H1 (cell line): ENCODE data around the gene RUVBL1. TPM values are rescaled to one million over a fixed set of nuclear protein-coding genes. Genes with fewer than 3 reads are reported as not detected.

ENCODE experiments used
- CTCF ChIA-PET: fragments of 300-600 bp; sonication (Branson Sonifier 250); formaldehyde crosslinking; loops from one replicate; lab custom pipeline; 2021; ENCODE audit not compliant: partially characterized antibody; lab: Charles Lee
- POLR2A ChIA-PET: fragments of 300-600 bp; sonication (Branson Sonifier 250); formaldehyde crosslinking; loops from one replicate; lab custom pipeline; 2021; ENCODE audit warnings: inconsistent platforms; ENCODE audit not compliant: partially characterized antibody; lab: Charles Lee
- DNase-seq, 2 experiments: peaks; one replicate each; pipeline versions ENCODE4 v3.0.0 to v3.0.0-alpha.2; 2010 to 2022; ENCODE audit warnings: low spot score in 2 of 2, low read depth in 1 of 2, mixed read lengths in 1 of 2
- FAIRE-seq: peaks from 2 replicates; lab custom pipeline; 2011; peaks lifted over from hg19 to GRCh38; lab: Jason Lieb, UNC
- H2AFZ ChIP-seq: 2 replicates; pipeline ENCODE4 v1.8.1; 2012; ENCODE audit warnings: low read length, inconsistent platforms
- H2AK5ac ChIP-seq: 2 replicates; pipeline ENCODE4 v1.6.1; 2013; ENCODE audit warnings: low read depth, low read length
- H2BK120ac ChIP-seq: replicated peaks from 2 replicates; pipeline ENCODE3; 2013; ENCODE audit warnings: low read depth, low read length, inconsistent platforms
- H2BK12ac ChIP-seq: 2 replicates; pipeline ENCODE4 v1.6.1; 2013; ENCODE audit warnings: low read depth, low read length
- H2BK15ac ChIP-seq: 2 replicates; pipeline ENCODE4 v1.6.1; 2013; ENCODE audit warnings: low read length
- H2BK20ac ChIP-seq: 2 replicates; pipeline ENCODE4 v1.6.1; 2013; ENCODE audit warnings: low read length
- H2BK5ac ChIP-seq: 2 replicates; pipeline ENCODE4 v1.6.1; 2013; ENCODE audit warnings: low read depth, low read length
- H3K14ac ChIP-seq: 2 replicates; pipeline ENCODE4 v1.6.1; 2013; ENCODE audit warnings: inconsistent platforms; ENCODE audit not compliant: insufficient read length
- H3K18ac ChIP-seq: 2 replicates; pipeline ENCODE4 v1.6.1; 2013; ENCODE audit warnings: low read length; ENCODE audit errors: extremely low read depth
- H3K23ac ChIP-seq: 2 replicates; pipeline ENCODE4 v1.6.1; 2013; ENCODE audit warnings: inconsistent platforms; ENCODE audit not compliant: insufficient read length
- H3K23me2 ChIP-seq: 2 replicates; pipeline ENCODE4 v1.6.1; 2013; ENCODE audit warnings: low read depth, low read length
- H3K27ac ChIP-seq: 2 replicates; pipeline ENCODE4 v1.6.1; 2011; ENCODE audit warnings: low read depth, low read length, inconsistent platforms
- H3K27me3 ChIP-seq, 4 experiments: replicated peaks in 1 of 4; 1 replicate in 1 of 4; 2 replicates in 3 of 4; pipeline versions ENCODE4 v1.6.1 to v1.8.1; 2011 to 2013; ENCODE audit warnings: low read length in 3 of 4, mild to moderate bottlenecking in 3 of 4, inconsistent platforms in 2 of 4, mixed read lengths in 2 of 4, moderate library complexity in 1 of 4; ENCODE audit not compliant: control insufficient read depth in 3 of 4, insufficient read depth in 3 of 4; ENCODE audit errors: extremely low read depth in 1 of 4
- H3K36me3 ChIP-seq, 4 experiments: 2 replicates each; pipeline versions ENCODE4 v1.6.1 to v1.8.1; 2011 to 2013; ENCODE audit warnings: mild to moderate bottlenecking in 4 of 4, low read length in 3 of 4, moderate library complexity in 2 of 4, control low read depth in 1 of 4, inconsistent platforms in 1 of 4; ENCODE audit not compliant: insufficient read depth in 4 of 4, control insufficient read depth in 2 of 4
- H3K4ac ChIP-seq: replicated peaks from 2 replicates; pipeline ENCODE3; 2013; ENCODE audit warnings: low read length, low read depth, mixed read lengths, inconsistent platforms; ENCODE audit not compliant: insufficient read length
- H3K4me1 ChIP-seq, 4 experiments: replicated peaks in 1 of 4; 1 replicate in 1 of 4; 2 replicates in 3 of 4; pipeline versions ENCODE4 v1.6.1 to v1.8.1; 2011 to 2013; ENCODE audit warnings: low read length in 3 of 4, inconsistent platforms in 2 of 4, mixed read lengths in 1 of 4; ENCODE audit not compliant: insufficient read depth in 4 of 4, control insufficient read depth in 3 of 4
- H3K4me2 ChIP-seq, 2 experiments: 2 replicates each; pipeline versions ENCODE4 v1.6.1 to v1.8.1; 2011 to 2013; ENCODE audit warnings: low read depth in 2 of 2, low read length in 2 of 2, control low read depth in 1 of 2, inconsistent platforms in 1 of 2, mild to moderate bottlenecking in 1 of 2; ENCODE audit not compliant: insufficient read depth in 1 of 2
- H3K4me3 ChIP-seq, 4 experiments: fragments of 200-600, 300-600 bp in 1 of 4; sonication (generic), shearing (Covaris generic), sonication (Bioruptor Twin) in 1 of 4; 2 replicates each; pipeline versions ENCODE4 v1.5.1 to v1.8.1; 2011 to 2016; ENCODE audit warnings: low read length in 4 of 4, low read depth in 3 of 4, control low read depth in 2 of 4, inconsistent platforms in 2 of 4, mild to moderate bottlenecking in 2 of 4, mixed read lengths in 1 of 4, moderate library complexity in 1 of 4; ENCODE audit not compliant: insufficient read depth in 2 of 4; ENCODE audit errors: extremely low read depth in 1 of 4
- H3K56ac ChIP-seq: replicated peaks from 2 replicates; pipeline ENCODE3; 2013; ENCODE audit warnings: low read depth, mild to moderate bottlenecking, mixed read lengths, low read length, inconsistent platforms; ENCODE audit not compliant: insufficient read length
- H3K79me1 ChIP-seq: 2 replicates; pipeline ENCODE4 v1.6.1; 2013; ENCODE audit warnings: low read depth, low read length, control low read depth
- H3K79me2 ChIP-seq, 2 experiments: 2 replicates each; pipeline versions ENCODE4 v1.6.1 to v1.8.1; 2012 to 2013; ENCODE audit warnings: low read length in 2 of 2, mild to moderate bottlenecking in 2 of 2, inconsistent platforms in 1 of 2; ENCODE audit not compliant: insufficient read depth in 2 of 2, control insufficient read depth in 1 of 2
- H3K9ac ChIP-seq, 4 experiments: replicated peaks in 1 of 4; 1 replicate in 1 of 4; 2 replicates in 3 of 4; pipeline versions ENCODE4 v1.6.1 to v1.8.1; 2011 to 2013; ENCODE audit warnings: low read depth in 3 of 4, low read length in 3 of 4, control low read depth in 2 of 4, mild to moderate bottlenecking in 2 of 4, moderate library complexity in 2 of 4, inconsistent platforms in 1 of 4; ENCODE audit errors: extremely low read depth in 1 of 4
- H3K9me3 ChIP-seq, 2 experiments: 2 replicates each; pipeline versions ENCODE4 v1.6.1 to v1.8.1; 2012 to 2013; ENCODE audit warnings: mild to moderate bottlenecking in 2 of 2, moderate library complexity in 2 of 2, control low read depth in 1 of 2, inconsistent platforms in 1 of 2, low read depth in 1 of 2, low read length in 1 of 2, mixed read lengths in 1 of 2; ENCODE audit not compliant: insufficient read depth in 2 of 2
- H4K20me1 ChIP-seq, 2 experiments: replicated peaks in 1 of 2; 2 replicates each; pipeline versions ENCODE3 to v1.8.1; 2011 to 2013; ENCODE audit warnings: inconsistent platforms in 2 of 2, low read length in 2 of 2, mild to moderate bottlenecking in 1 of 2; ENCODE audit not compliant: insufficient read depth in 2 of 2, control insufficient read depth in 1 of 2
- H4K5ac ChIP-seq: 2 replicates; pipeline ENCODE4 v1.6.1; 2013; ENCODE audit warnings: low read length, low read depth, mixed read lengths, inconsistent platforms; ENCODE audit not compliant: insufficient read length
- H4K8ac ChIP-seq: 2 replicates; pipeline ENCODE4 v1.8.0; 2013; ENCODE audit warnings: mild to moderate bottlenecking, moderate library complexity, low read length, inconsistent platforms; ENCODE audit not compliant: insufficient read depth; ENCODE audit errors: extremely low read depth
- H4K91ac ChIP-seq: replicated peaks from 2 replicates; pipeline ENCODE3; 2013; ENCODE audit warnings: low read length, mixed read lengths, inconsistent platforms; ENCODE audit not compliant: insufficient read length
- ASH2L ChIP-seq: fragments of 200-600, 300-600 bp; sonication (generic); IDR thresholded peaks from one replicate; pipeline ENCODE4 v1.7.1; 2017; ENCODE audit warnings: low read length
- BACH1 ChIP-seq: IDR thresholded peaks from 2 replicates; pipeline ENCODE4 v1.6.1; 2012; ENCODE audit warnings: low read length, improper control_type of control experiment
- EGR1 ChIP-seq: IDR thresholded peaks from 2 replicates; pipeline ENCODE4 v1.6.1; 2011; ENCODE audit warnings: low read depth, low read length, borderline replicate concordance
- KDM5A ChIP-seq: fragments of 200-600 bp; IDR thresholded peaks from 2 replicates; pipeline ENCODE4 v1.7.1; 2012; ENCODE audit warnings: mild to moderate bottlenecking, low read length, inconsistent platforms, mixed read lengths
- POLR2AphosphoS5 ChIP-seq: IDR thresholded peaks from 2 replicates; pipeline ENCODE4 v1.6.1; 2011; ENCODE audit warnings: low read depth, low read length
- RBBP5 ChIP-seq: IDR thresholded peaks from 2 replicates; pipeline ENCODE4 v1.7.1; 2012; ENCODE audit warnings: low read depth, mild to moderate bottlenecking, inconsistent platforms, low read length, moderate library complexity, borderline replicate concordance
- SIN3A ChIP-seq, 2 experiments: IDR thresholded peaks in 1 of 2; conservative IDR thresholded peaks in 1 of 2; 2 replicates each; pipeline ENCODE4 v1.6.1; 2011 to 2012; ENCODE audit warnings: low read length in 2 of 2, improper control_type of control experiment in 1 of 2, low read depth in 1 of 2, mild to moderate bottlenecking in 1 of 2
- TAF7 ChIP-seq: optimal IDR thresholded peaks from 2 replicates; pipeline ENCODE3; 2011; ENCODE audit warnings: low read depth, mild to moderate bottlenecking, inconsistent platforms, low read length, moderate library complexity, borderline replicate concordance
- YY1 ChIP-seq: IDR thresholded peaks from 2 replicates; pipeline ENCODE4 v1.6.1; 2011; ENCODE audit warnings: low read depth, mild to moderate bottlenecking, low read length
- WGBS, 2 experiments: shearing (Covaris generic) in 1 of 2; methylation state at CpG; one replicate each; pipeline versions ENCODE4 v1.1.6 to v1.1.7; 2013 to 2015; ENCODE audit warnings: low lambda C conversion rate in 2 of 2, mixed read lengths in 2 of 2, inconsistent platforms in 1 of 2, low coverage in 1 of 2, missing lambda C conversion rate in 1 of 2; ENCODE audit not compliant: insufficient replicate concordance in 2 of 2, insufficient coverage in 1 of 2, insufficient read length in 1 of 2; ENCODE audit errors: extremely low coverage in 1 of 2, missing lambda C conversion rate in 1 of 2; 5-methylcytosine and 5-hydroxymethylcytosine counted together
- polyA plus RNA-seq, 7 experiments: library from polyadenylated mRNA; depleted of rRNA in 3 of 7; stranded (reverse) in 5 of 7; unstranded in 2 of 7; fragments of >200 nt in 5 of 7; fragments of 200-250 nt in 2 of 7; gene quantifications; 1 replicate in 5 of 7; 2 replicates in 1 of 7; 4 replicates in 1 of 7; pipeline versions ENCODE4 v1.2.1 to v1.2.3, GENCODE V29; 2011 to 2013; ENCODE audit warnings: missing spikeins in 2 of 7, mixed read lengths in 2 of 7
- total RNA-seq: library from RNA; stranded (reverse); fragmentation: NEBNext Ultra II Directional; extraction: Animal tissue kit (Norgen Biotek cat#: 25700); gene quantifications from 2 replicates; pipeline ENCODE4 v1.2.1, GENCODE V29; 2021

The RUVBL1 gene
- total and polyA plus RNA-seq, 2 of the 8 experiments (the other 6 are each of a cell fraction or from before 2014, with no cell fraction given) = 112 to 135 TPM

- Histone ChIP-seq H3K56ac (peak within 1 kb of the TSS; percentile 47), H3K4me2 (peak within 1 kb of the TSS; percentile 93 to 98), H4K91ac (peak within 1 kb of the TSS; percentile 56), H3K4me3 (peak within 1 kb of the TSS; percentile 82 to 92 (median 86)), H3K9me3 (no peaks in the 10 kb centered on the region), H3K27ac (0 out of 2 replicates have a peak within 1 kb of the TSS, but pooled peaks have one; percentile 35), H4K20me1 (peaks cover 0 to 7% of the 10 kb centered on the region in 2 experiments), H2BK20ac (no peak within 1 kb of the TSS), H3K4me1 (peaks cover 0 to 7% (median 2%) of the 10 kb centered on the region in 4 experiments; a peak in 4 of 7 replicates), H3K9ac (peak within 1 kb of the TSS; percentile 80 to 89 (median 86)), H4K5ac (peak within 1 kb of the TSS; percentile 83), H3K36me3 (peaks cover 3 to 37% (median 20%) of the 10 kb centered on the region in 4 experiments), H2AK5ac (no peak within 1 kb of the TSS), H3K4ac (no peak within 1 kb of the TSS), H3K27me3 (no peaks in the 10 kb centered on the region), H2BK120ac (no peak within 1 kb of the TSS), H2BK12ac (no peak within 1 kb of the TSS), H3K23me2 (peaks cover 12% of the 10 kb centered on the region), H2BK15ac (peak within 1 kb of the TSS; percentile 75; the same call in 1 of the 2 replicates), H3K79me2 (peaks cover 5 to 30% of the 10 kb centered on the region in 2 experiments; a peak in 3 of 4 replicates), H3K23ac (no peak within 1 kb of the TSS), H4K8ac (peak within 1 kb of the TSS; percentile 82), H2AFZ (peak within 1 kb of the TSS; percentile 90), H3K79me1 (peaks cover 7% of the 10 kb centered on the region), H3K14ac (no peak within 1 kb of the TSS), H3K18ac (peak within 1 kb of the TSS; percentile 51; the same call in 1 of the 2 replicates), H2BK5ac (peak within 1 kb of the TSS; percentile 84)
- ChIA-PET CTCF (interaction anchor here (0.6 kb wide), 1 partner anchor 15 kb away, joined by 3 read pairs; no protein-coding TSS in a partner anchor), POLR2A (interaction anchor here (0.7 to 2.5 kb wide), 8 partner anchors 11 to 142 kb away, joined by 3 to 10 read pairs (median 4); partner anchors contain the start of gene RUVBL1)
- FAIRE-seq = no peak
- DNase-seq = peak; percentile 67 to 96
- 3% methylated on average over 79 of the region's 90 CpGs; no CpG with 5 or more reads in 1 of the 2 experiments for WGBS, 2 experiments
- TF ChIP-seq BACH1 = peak; percentile 79
- TF ChIP-seq SIN3A (conservative IDR thresholded peaks at IDR 0.05 in 1 of 2, IDR thresholded peaks at IDR 0.05 in 1 of 2; ENCODE audit: low read depth in 1 of 2, low read length in 2 of 2) = peak; percentile 43 to 67; a peak in 1 of 4 replicates
- no peak for TF ChIP-seq YY1
- 0 out of 2 replicates have a peak, but pooled peaks have one; percentile 71 for TF ChIP-seq RBBP5
- peak; percentile 55 for TF ChIP-seq TAF7
- TF ChIP-seq POLR2AphosphoS5 = peak; percentile 9
- no peak for TF ChIP-seq EGR1
- no peak for TF ChIP-seq KDM5A
- TF ChIP-seq ASH2L = peak; percentile 83
Measured at GRCh38 chr3:128051837-128052594, 71.6 kb downstream of the RUVBL1 start, which contains the start of gene SEC61A1. Gene SEC61A1, plus strand, starts transcription at chr3:128052437. Its CDS starts 116 bp downstream, at chr3:128052553.
